GM23338 (cell line): Measurements from ENCODE around the gene TMEM51. TPM values are rescaled to one million over a fixed set of nuclear protein-coding genes. Genes with fewer than 3 reads are reported as not detected.

Source experiments
- ATAC-seq: fragments of 200-7000 bp; cut with Tn5 transposase; 3 replicates; pipeline ENCODE4 v1.9.1; 2020
- DNase-seq: peaks from one replicate; pipeline ENCODE4 v3.0.0-alpha.2; 2015; ENCODE audit warnings: low spot score
- H2AFZ ChIP-seq: fragments of 200-600 bp; sonication (generic); 2 replicates; pipeline ENCODE4 v1.8.0; 2016; ENCODE audit warnings: antibody characterized with exemption, mild to moderate bottlenecking, moderate library complexity
- H3F3A ChIP-seq: fragments of 200-600 bp; sonication (generic); replicated peaks from 2 replicates; pipeline ENCODE4 v1.8.0; 2017; ENCODE audit warnings: antibody characterized with exemption, mixed run types, low read depth
- H3K27ac ChIP-seq: fragments of 200-600 bp; sonication (generic); 2 replicates; pipeline ENCODE4 v1.6.1; 2016; ENCODE audit warnings: low read depth
- H3K27me3 ChIP-seq: fragments of 200-600 bp; sonication (generic); 2 replicates; pipeline ENCODE4 v1.8.0; 2016; ENCODE audit warnings: mild to moderate bottlenecking, mixed run types, moderate library complexity; ENCODE audit not compliant: insufficient read depth
- H3K36me3 ChIP-seq: fragments of 200-600 bp; sonication (generic); 2 replicates; pipeline ENCODE4 v1.8.0; 2016; ENCODE audit warnings: mild to moderate bottlenecking; ENCODE audit not compliant: insufficient read depth
- H3K4me1 ChIP-seq: fragments of 200-600 bp; sonication (generic); 2 replicates; pipeline ENCODE4 v1.8.0; 2016; ENCODE audit warnings: mild to moderate bottlenecking, moderate library complexity; ENCODE audit not compliant: insufficient read depth
- H3K4me2 ChIP-seq: fragments of 200-600 bp; sonication (generic); 2 replicates; pipeline ENCODE4 v1.7.1; 2017; ENCODE audit warnings: mixed run types
- H3K4me3 ChIP-seq: fragments of 200-600 bp; sonication (generic); 2 replicates; pipeline ENCODE4 v1.6.1; 2016; ENCODE audit warnings: mixed run types
- H3K79me2 ChIP-seq: fragments of 200-600 bp; sonication (generic); replicated peaks from 2 replicates; pipeline ENCODE4 v1.8.0; 2017; ENCODE audit warnings: mild to moderate bottlenecking; ENCODE audit not compliant: insufficient read depth
- H3K9me2 ChIP-seq: fragments of 200-600 bp; sonication (generic); 2 replicates; pipeline ENCODE4 v1.8.0; 2017; ENCODE audit not compliant: insufficient read depth
- H4K20me1 ChIP-seq: fragments of 200-600 bp; sonication (generic); replicated peaks from 2 replicates; pipeline ENCODE4 v1.8.0; 2017; ENCODE audit warnings: mild to moderate bottlenecking; ENCODE audit not compliant: insufficient read depth
- H3K27ac Mint-ChIP-seq: 2 replicates; pipeline ENCODE4 v1.8.0; 2020; ENCODE audit warnings: inconsistent platforms, mild to moderate bottlenecking, moderate library complexity, mixed read lengths
- H3K27me3 Mint-ChIP-seq: 3 replicates; pipeline ENCODE4 v1.8.0; 2022; ENCODE audit warnings: low read depth, mild to moderate bottlenecking, moderate library complexity, mixed read lengths, inconsistent platforms; ENCODE audit not compliant: insufficient read depth, poor library complexity
- H3K36me3 Mint-ChIP-seq: 3 replicates; pipeline ENCODE4 v1.8.0; 2021; ENCODE audit warnings: low read depth, mild to moderate bottlenecking, inconsistent platforms, moderate library complexity, mixed read lengths
- H3K4me1 Mint-ChIP-seq: 3 replicates; pipeline ENCODE4 v1.8.0; 2020; ENCODE audit warnings: mild to moderate bottlenecking, inconsistent platforms, mixed read lengths
- H3K4me3 Mint-ChIP-seq: 3 replicates; pipeline ENCODE4 v1.8.0; 2021; ENCODE audit warnings: moderate library complexity, mild to moderate bottlenecking, inconsistent platforms, mixed read lengths
- H3K9me3 Mint-ChIP-seq: 3 replicates; pipeline ENCODE4 v1.8.0; 2020; ENCODE audit warnings: moderate library complexity, mild to moderate bottlenecking, inconsistent platforms, mixed read lengths
- CREB1 ChIP-seq: fragments of 250-450 bp; sonication (Bioruptor Pico); IDR thresholded peaks from 2 replicates; pipeline ENCODE4 v1.5.0; 2020; ENCODE audit warnings: low read depth, mild to moderate bottlenecking, moderate library complexity
- CTCF ChIP-seq, 2 experiments: fragments of 200-600 bp in 1 of 2; sonication (generic) in 1 of 2; conservative IDR thresholded peaks; 2 replicates each; pipeline versions ENCODE4 v1.5.1 to v1.6.1; 2016 to 2017; ENCODE audit warnings: antibody characterized with exemption in 2 of 2, low read depth in 2 of 2, mild to moderate bottlenecking in 2 of 2, moderate library complexity in 1 of 2
- ETS1 ChIP-seq: IDR thresholded peaks from 2 replicates; pipeline ENCODE4 v1.6.1; 2016; ENCODE audit warnings: antibody characterized with exemption
- EZH2 ChIP-seq: fragments of 200-600 bp; sonication (generic); IDR thresholded peaks from one replicate; pipeline ENCODE4 v1.8.0; 2017; ENCODE audit warnings: antibody characterized with exemption, mild to moderate bottlenecking, low read depth; ENCODE audit not compliant: unreplicated experiment
- EZH2phosphoT487 ChIP-seq: fragments of 200-600 bp; sonication (generic); IDR thresholded peaks from one replicate; pipeline ENCODE4 v1.8.1; 2018; ENCODE audit warnings: antibody characterized with exemption; ENCODE audit not compliant: unreplicated experiment
- JUNB ChIP-seq: IDR thresholded peaks from one replicate; pipeline ENCODE4 v1.6.1; 2016; ENCODE audit warnings: antibody characterized with exemption; ENCODE audit not compliant: unreplicated experiment
- NANOG ChIP-seq: IDR thresholded peaks from 2 replicates; pipeline ENCODE4 v1.6.1; 2016; ENCODE audit warnings: antibody characterized with exemption, borderline replicate concordance
- POLR2AphosphoS5 ChIP-seq: IDR thresholded peaks from 2 replicates; pipeline ENCODE4 v1.6.1; 2016; ENCODE audit warnings: antibody characterized with exemption, low read depth
- REST ChIP-seq: IDR thresholded peaks from one replicate; pipeline ENCODE4 v1.6.1; 2018; ENCODE audit warnings: antibody characterized with exemption; ENCODE audit not compliant: unreplicated experiment
- STAT1 ChIP-seq: IDR thresholded peaks from one replicate; pipeline ENCODE4 v1.6.1; 2016; ENCODE audit warnings: antibody characterized with exemption; ENCODE audit not compliant: unreplicated experiment
- ZNF114 ChIP-seq: fragments of 250-450 bp; sonication (Bioruptor Pico); IDR thresholded peaks from 2 replicates; pipeline ENCODE4 v1.5.0; 2020; ENCODE audit warnings: mild to moderate bottlenecking, moderate library complexity
- ZNF331 ChIP-seq: fragments of 250-450 bp; sonication (Bioruptor Pico); IDR thresholded peaks from 2 replicates; pipeline ENCODE4 v1.5.0; 2020; ENCODE audit warnings: low read depth, mild to moderate bottlenecking, moderate library complexity
- ZNF462 ChIP-seq: fragments of 250-450 bp; sonication (Bioruptor Pico); IDR thresholded peaks from 2 replicates; pipeline ENCODE4 v1.5.0; 2020; ENCODE audit warnings: mild to moderate bottlenecking, moderate library complexity
- polyA plus RNA-seq: library from polyadenylated mRNA; unstranded; fragments of >200 nt; fragmentation: Nextera tagmentation; extraction: Ambion mirVana; gene quantifications from 2 replicates; pipeline ENCODE4 v1.2.1, GENCODE V29; 2016
- total RNA-seq: library from RNA; depleted of rRNA; stranded (reverse); fragments of >200 nt; shearing (Covaris generic); gene quantifications from 2 replicates; pipeline ENCODE4 v1.2.3, GENCODE V29; 2014

Gene TMEM51
- total and polyA plus RNA-seq, 2 experiments from 2014 or later = 4.0 to 5.2 TPM

- Mint-ChIP-seq H3K27ac (peak overlapping the region; percentile 51), H3K4me3 (peak overlapping the region; percentile 28; the same call in 2 of the 3 replicates), H3K4me1 (peaks cover 46% of the 10 kb centered on the region), H3K27me3 (peaks cover 5% of the 10 kb centered on the region), H3K36me3 (no peaks in the 10 kb centered on the region), H3K9me3 (no peaks in the 10 kb centered on the region)
- Histone ChIP-seq H3K27me3 (no peaks in the 10 kb centered on the region), H3K79me2 (no peaks in the 10 kb centered on the region; the same call in none of the 2 replicates), H4K20me1 (no peaks in the 10 kb centered on the region; the same call in 1 of the 2 replicates), H3K4me1 (peaks cover 13% of the 10 kb centered on the region; the same call in 1 of the 2 replicates), H3K27ac (no peak overlapping the region), H2AFZ (no peak overlapping the region), H3F3A (no peaks in the 10 kb centered on the region), H3K4me3 (no peak overlapping the region), H3K36me3 (no peaks in the 10 kb centered on the region), H3K9me2 (no peaks in the 10 kb centered on the region), H3K4me2 (no peak overlapping the region)
- DNase-seq (peak; percentile 43), ATAC-seq (peak; percentile 90)
- no peak for TF ChIP-seq POLR2AphosphoS5
- TF ChIP-seq ZNF331 (CRISPR knock-in tag) = no peak
- TF ChIP-seq ZNF462 (CRISPR knock-in tag) = no peak
- TF ChIP-seq CTCF (conservative IDR thresholded peaks at IDR 0.05; ENCODE audit: low read depth in 2 of 2) = no peak
- no peak for TF ChIP-seq NANOG
- no peak for TF ChIP-seq EZH2phosphoT487
- TF ChIP-seq ETS1 = no peak
- no peak for TF ChIP-seq JUNB
- no peak for TF ChIP-seq ZNF114
- no peak for TF ChIP-seq REST
- no peak for TF ChIP-seq EZH2
- no peak for TF ChIP-seq STAT1
- TF ChIP-seq CREB1 (CRISPR knock-in tag) = no peak
These were observed 43.4 kb downstream of the TMEM51 start for GRCh38 chr1:15196807-15197530.
